NCI-H774 (cell line): ENCODE results near the gene CCDC102A.

Experiments
- DNase-seq: peaks from one replicate; lab custom pipeline; 2025; lab: John Stamatoyannopoulos, UW

Gene CCDC102A

DNA sequence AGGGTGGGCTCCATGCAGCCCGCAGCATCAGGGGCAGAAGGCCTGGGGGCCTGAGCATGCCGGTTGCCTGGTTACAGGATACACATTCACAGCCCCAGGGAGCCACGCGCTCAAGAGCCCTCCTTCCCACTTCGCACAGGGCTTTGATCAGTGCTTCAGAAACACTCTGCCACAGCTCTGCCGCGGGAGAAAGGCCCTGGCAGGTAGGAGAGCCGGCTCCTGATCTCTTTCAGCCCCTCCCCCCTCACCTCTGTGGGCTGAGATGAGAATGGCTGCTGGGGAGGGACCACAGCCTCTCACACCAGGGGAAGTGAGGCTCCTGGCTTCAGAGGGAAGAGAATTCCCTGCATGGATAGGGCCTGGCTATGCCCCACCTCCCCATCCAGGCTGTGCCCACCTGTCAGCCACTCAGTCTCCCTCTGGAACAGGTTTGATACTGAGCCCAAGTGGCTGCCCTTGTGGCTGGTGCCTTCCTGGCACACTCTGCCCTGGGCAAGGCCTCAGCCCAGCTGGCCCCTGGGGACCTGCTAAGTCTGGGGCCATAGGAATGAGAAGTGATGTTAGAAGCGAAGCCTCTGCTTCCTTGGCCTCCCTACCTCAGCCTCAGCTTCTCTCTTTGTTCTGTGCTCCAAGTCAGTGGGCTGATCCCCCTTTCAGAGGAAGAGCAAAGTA, 58.7 kb downstream of the CCDC102A start:
- no peak for DNase-seq

DNA sequence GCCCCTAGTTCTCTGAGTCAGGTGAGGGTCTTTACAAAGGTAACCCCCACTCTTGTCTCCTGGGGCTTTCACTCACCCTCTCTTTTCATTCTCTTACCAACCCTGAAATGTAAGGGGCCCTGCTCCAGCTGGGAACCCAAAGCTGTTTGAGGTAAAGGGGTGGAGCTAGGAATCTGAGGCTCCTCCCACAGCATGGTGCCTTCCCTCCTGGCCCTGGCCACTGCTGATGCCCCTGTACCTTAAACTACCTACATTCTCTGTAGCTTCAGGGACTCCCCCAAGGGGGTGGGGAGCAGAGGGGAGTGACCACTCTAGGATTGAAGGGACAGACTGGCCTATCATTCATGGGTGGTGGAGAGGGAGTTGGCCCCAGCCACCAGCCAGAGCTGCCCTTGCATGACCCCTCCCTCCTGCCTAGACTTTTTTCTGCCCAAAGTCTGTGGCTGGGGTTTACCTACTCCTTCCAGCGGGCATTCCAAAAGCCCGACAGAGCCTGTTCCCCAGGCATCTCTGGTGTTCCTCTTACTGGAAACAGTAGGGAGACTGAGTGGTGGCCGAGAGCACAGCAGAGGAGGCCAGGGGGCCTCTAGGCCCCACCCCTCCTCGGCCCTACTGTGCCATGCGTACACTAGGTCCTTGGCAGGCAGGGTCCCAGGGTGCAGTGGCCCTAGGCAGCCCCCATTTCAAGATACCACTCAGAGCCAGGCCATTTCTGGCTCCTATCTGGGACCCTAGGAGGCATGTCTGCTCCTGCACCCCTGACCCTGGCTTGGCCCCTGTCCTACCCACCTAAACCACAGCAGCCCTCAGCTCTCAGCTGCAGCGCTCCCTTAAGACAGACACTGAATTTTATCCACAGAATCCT, 59.6 kb downstream of the CCDC102A start:
- no peak for DNase-seq

DNA sequence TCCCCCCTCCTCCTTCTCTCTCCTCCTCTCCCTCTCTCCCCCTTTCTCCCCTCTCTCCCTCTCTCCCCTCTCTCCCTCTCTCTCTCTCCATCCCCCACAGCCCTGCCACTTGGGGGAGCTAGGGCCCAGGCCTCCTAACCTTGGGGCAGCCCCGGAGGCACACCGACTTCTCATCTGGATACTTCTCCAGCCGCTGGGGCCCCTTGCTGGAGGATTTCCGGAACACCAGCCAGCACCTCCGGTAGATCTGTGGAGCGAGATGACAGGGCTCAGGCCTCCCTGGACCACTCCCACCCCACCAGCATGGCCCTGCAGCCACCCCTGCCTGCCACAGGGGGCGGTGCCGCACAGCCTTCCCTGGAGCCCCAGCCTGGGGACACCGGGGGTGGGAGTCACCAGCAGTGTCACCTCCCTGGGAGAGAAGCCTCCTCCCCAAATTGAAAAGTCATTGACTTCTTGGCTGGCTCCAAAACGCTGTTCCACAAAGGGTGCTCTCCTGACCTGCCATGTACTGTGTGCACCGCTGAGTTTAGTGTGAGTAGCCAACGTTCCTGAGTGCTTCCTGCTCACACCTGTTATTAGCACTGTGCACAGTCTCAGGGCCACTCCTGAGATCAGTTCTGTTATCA, 60.5 kb downstream of the CCDC102A start:
- DNase-seq, result no peak

DNA sequence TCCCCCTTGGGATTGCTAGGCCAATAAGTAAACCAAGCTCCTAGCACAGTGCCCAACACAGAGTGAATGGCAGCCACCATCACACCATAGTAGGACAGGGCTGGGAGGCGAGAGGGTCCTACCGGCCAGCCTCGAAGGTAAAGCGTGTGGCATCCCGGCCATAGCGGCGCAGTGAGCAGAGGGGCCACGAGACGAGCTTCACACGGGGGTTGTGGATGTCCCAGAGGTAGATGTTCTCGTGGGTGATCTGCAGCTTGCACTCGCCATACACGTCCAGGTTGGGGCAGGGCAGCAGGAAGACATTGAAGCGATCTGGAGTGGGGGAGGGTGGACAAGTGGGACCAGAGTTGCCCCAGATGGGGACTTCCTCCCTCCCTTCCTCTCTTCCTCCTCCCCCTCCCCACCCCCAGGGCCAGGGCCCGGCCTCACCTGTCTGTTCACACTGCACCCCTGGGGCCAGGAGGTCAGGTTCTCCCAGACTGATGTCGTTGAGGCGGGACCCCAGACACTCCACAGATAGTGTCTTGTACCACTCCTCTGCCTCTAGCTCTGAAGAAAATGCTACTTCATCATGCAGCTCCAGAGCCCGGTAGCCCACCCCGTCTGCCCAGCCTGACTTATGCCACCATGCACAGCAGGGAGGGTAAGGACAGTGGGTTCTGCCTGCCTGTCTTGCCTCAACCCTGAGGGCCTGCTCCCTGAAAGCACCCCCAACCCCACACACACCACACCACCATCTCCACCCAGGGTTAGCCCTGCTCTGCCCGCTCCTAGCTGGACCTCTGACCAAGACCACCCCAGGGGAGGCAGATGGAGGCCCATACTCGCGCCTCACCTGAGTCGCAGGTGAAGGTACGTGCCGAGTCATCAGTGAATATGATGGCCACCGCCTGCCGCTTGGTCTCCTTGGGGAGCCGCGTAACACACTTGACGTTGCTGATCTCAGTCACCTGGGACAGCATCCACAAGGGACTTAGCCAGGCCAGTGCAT, 61.4 kb downstream of the CCDC102A start:
- DNase-seq, result no peak

DNA sequence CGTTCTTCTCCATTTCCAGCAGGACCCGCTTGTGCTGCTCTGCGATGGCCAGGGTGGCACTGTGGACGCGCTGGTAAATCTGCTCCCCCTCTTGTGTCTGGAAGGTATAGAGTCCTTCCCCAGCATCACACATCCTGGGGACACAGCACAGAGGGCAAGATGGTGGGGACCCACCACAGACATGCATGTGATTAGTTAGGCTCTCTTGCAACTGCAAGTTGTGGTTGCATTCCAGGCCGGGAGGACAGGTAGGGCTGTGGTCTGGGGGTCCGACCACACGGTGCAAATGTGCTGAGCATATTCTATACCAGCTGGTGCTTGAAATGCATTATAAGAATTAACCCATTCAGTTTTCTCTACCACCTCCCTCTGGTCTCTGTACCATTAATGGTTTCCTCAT, 62.5 kb downstream of the CCDC102A start:
- no peak for DNase-seq

DNA sequence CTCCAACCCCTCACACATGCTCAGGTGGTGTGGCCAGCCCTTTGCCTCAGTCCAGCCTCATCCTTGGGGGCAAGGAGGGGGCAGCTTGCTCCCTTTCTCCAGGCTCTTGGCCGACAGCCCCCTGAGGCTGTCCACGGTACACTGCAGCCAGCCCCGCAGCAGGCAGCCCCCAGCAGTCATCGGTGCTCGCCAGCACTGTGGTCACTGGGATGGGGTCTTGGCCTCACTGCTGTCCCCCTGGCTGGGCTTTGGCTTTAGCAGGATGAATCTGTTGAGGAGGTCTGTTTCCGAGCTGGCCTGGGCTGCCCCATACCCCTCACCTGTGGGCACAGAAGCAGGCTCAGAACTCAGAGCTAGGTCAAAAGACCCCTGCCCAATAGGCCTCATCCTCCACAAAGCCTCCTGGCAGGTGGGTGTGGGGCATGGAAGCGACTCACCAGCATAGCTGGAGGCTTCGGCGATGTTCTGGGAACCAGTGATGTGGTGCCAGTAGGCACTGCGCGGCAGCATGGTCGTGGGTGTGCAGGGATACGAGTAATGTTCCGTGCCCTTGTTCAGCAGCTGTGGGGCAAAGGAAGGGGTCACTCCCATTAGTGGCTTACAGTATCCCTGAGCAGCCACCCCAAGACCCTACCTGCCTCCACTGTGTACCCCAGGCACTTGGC, 63.1 kb downstream of the CCDC102A start:
- no peak for DNase-seq

DNA sequence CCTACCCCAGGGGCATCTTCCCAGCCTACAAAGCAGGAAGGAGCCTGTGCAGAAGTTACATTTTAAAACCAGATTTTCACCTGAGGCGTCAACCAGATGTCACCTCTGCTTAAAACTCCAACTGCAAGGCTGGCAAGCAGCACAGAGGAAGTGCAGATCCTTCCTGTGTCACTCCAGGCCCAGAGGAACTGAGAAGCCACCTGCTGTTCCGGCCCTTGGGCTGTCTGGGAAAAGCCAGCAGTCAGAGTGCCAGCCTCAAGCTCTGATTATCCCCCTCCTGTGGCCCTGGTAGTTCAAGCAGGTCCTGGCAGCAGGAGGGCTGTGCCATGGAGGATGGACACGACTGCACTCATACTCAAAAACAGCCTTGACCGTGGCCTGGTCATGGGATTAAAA, 63.7 kb downstream of the CCDC102A start:
- DNase-seq, result no peak

DNA sequence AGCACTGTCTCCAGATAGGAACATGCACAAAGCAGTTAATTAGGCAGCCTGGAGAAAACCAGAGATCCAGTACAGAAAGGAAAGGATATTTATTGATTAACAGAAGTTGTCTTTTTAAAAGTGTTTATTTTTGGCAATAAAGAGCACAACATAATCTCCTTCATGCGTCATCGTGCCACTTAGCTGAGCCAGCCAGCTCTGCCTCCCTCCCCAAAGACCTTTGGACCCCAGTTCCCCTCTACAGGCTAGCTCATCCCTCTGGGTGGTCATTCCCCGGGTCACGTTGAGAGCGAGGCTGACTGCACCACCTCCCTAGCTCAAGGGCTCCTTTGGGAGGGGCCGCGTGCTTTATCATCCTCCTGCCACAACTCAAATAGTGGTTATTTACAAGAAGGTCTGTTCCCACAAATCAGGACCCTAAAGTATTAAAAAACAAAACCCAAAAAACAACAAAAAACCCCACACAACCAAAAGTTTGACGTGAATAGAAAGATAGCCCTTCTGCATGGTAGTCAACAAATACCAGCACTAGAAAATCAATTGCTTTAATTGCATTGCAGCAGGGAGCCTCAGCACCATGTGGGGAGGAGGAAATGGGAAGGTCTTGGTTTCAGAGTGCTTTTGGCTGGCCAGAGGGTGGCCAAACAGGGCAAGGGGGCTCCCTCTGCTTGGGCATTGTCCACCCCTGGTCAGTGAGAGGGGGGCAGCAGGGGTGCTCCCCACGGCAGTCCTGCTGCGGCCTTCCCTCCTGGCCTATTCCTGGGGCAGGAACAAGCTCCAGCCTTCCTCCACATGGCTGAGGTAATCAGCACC, 64.3 kb downstream of the CCDC102A start:
- DNase-seq, result no peak

DNA sequence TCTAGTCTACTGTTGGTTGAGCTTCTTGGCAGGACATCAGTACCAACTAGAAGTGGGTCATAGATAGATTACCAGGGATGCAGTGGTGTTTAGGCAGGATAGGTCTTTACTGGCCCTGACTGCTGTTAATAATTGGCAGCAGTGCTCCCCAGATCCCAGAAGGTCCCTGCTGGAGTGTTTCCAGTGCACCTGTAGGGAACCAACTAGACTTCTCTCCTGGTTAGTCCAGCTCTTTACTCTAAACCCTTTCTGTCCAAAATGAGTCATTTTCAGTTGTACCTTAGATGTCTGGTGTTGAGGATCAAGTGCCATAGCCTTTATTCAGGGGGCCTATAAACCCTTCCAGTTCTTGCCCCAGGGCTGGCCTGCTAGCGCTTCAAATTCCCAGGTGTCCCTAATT, 65.2 kb downstream of the CCDC102A start:
- DNase-seq, result no peak

DNA sequence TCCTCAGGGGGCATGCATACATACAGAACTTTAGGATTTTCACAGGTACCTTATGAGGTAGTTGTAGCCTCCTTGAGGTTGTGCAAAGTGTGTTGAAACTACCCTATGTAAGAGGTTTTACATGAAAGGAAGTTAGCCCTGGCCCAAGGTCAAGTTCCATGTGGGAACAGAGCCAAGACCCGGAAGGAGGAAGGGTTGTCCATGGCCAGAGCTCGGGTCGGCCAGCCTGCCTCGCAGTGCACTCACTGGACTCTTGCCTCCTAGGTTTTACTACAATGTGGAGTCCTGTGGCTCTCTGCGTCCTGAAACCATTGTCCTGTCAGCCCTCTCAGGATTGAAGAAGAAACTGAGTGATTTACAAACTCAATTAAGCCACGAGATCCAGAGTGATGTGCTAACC, 65.7 kb downstream of the CCDC102A start:
- no peak for DNase-seq

DNA sequence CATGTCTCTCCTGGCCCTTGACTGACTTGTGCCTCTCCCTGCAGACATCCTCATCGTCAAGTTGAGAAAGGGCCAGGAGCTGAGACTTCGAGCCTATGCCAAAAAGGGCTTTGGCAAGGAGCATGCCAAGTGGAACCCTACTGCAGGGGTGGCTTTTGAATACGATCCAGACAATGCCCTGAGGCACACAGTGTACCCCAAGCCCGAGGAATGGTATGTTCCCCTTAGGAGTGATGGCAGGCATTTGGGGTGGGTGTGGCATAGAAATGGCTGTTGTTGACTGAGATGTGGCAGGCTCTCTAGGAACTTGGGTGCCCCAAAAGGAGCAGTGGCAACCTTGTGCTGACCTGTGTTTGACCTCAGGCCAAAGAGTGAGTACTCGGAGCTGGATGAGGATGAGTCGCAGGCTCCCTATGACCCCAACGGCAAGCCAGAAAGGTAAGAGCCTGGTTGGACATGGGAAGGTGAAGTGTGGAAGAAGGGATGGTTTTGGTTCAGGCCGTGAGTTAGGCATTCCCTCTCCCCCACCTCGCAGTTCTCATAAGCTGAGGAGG, 66.4 kb downstream of the CCDC102A start:
- no peak for DNase-seq

DNA sequence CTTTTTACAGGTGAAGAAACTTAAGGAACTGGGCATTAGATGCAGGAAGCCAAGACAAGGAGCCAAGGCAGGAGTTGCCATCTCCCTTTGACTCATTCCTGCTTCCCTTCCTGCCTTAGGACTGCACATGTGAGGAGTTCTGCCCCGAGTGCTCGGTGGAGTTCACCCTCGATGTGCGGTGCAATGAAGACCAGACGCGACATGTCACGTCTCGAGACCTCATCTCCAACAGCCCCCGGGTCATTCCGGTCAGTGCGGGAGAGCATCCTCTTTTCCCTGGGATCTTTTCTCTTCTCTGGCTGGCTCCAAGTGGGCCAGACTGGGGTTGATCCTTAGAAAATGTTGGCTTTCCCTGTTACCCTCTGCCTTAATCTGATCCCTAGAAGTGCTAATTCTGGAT, 67.3 kb downstream of the CCDC102A start:
- DNase-seq, result no peak

DNA sequence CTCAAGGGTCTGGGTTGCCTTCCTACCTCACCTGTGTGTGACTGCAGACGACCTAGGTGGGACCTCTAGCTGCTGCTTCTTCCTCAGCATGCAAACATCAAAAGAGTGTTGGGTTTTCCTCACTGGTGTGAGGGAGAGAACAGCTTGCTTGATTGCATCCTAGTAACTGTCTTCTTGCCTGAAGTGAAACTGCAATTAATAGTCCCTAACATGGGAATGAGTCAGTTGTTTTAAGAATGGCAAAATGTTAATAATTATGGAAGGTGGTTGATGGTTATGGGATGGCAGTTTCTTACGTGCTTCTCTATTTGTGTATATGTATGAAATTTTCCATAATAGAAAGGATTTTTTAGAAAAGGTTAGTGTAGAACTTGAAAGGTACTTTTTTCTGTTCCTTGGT, 68.0 kb downstream of the CCDC102A start:
- DNase-seq, result no peak

DNA sequence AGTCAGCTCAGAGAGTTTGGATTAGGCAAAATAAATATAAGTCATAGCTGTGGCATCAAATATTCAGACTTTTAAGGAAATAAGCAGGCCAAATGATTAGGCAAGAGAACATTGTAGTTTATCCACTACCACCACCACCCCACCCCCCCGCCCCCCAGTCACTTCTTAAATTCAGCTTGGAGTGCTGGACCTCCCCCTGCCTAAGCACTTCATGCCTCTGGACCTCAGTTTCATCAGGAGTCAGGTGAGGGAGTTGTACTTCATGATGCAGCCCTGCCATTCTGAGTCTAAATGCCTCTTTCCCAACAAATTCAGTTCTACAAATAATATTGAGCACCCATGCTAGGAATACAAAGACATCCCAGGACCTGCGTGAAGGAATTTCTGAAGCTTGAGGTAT, 71.8 kb downstream of the CCDC102A start:
- no peak for DNase-seq

DNA sequence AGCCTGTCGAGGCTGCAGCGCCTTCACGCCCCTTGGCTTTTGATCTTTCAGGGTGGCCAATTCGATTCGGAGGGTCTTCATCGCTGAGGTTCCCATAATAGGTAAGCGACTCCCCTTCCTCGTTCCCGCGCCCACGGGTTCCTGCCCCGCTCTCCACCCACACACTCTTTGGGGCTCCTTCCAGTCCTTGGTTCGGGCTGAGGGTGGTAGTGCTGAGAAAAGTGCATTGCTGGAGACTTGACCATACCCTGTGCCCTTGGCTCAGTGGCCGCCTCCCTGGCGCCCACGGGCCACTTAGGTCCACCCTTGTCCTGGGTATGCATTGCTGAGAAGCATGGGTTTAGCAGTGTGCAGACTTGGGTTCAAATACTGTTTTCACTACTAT, 73.4 kb downstream of the CCDC102A start:
- DNase-seq, result no peak

DNA sequence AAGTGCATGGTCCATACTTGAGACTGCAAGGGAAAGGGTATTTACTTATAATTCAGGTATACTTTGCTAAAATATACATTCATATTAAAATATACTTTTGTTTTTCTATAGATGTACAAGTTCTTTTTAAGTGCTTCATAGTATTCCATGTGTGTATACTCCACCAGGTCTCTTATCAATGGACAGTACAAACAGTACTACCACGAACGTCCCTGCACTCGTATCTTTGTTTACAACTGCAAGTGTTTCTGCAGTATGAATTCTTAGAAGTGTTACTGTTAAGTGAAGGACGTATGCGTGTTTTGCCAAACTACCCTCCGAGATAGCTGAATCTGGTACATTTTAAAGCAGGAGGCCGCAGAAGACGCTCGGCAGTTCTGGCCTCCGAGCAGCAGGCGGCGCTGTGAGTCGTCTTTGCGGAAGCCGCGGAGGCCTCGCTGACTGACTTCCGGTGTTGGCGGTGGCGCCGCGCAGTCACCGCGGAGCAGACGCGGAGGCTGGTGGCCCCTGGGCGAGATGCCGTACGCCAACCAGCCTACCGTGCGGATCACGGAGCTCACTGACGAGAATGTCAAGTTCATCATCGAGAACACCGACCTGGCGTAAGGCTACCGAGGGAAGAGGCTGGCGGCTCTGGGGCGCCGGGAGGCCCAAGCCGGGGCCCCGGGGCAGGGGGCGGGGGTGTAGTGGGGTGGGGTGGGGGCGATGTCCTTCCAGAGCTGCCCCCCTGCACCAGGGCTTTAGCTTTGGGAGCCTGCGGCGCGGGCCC, 74.0 kb downstream of the CCDC102A start, which contains the start of gene POLR2C:
Gene POLR2C, plus strand, starts transcription at position 471 of the 769 bp plus-strand sequence. Its CDS starts 46 bp downstream, at position 517.
- peak; percentile 81 for DNase-seq
